ENCODE measurements around the gene GREB1.

DNA sequence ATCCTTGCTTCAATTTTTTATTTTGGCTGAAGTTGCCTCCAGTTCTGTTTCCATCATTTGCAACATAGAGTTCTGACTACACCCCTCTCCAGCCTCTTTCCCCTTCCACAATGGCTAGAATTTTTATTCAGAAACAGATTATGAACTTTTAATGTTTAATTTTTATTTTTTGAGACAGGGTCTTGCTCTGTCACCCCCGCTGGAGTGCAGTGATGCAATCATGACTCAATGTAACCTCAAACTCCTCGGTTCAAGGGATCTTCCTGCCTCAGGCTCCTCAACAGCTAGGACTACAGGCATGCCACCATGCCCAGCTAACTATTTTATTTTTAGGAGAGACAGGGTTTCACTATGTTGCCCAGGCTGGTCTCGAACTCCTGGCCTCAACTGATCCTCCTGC lies 133.3 kb downstream of the GREB1 start:
- TF ChIP-seq, protein P1, sequence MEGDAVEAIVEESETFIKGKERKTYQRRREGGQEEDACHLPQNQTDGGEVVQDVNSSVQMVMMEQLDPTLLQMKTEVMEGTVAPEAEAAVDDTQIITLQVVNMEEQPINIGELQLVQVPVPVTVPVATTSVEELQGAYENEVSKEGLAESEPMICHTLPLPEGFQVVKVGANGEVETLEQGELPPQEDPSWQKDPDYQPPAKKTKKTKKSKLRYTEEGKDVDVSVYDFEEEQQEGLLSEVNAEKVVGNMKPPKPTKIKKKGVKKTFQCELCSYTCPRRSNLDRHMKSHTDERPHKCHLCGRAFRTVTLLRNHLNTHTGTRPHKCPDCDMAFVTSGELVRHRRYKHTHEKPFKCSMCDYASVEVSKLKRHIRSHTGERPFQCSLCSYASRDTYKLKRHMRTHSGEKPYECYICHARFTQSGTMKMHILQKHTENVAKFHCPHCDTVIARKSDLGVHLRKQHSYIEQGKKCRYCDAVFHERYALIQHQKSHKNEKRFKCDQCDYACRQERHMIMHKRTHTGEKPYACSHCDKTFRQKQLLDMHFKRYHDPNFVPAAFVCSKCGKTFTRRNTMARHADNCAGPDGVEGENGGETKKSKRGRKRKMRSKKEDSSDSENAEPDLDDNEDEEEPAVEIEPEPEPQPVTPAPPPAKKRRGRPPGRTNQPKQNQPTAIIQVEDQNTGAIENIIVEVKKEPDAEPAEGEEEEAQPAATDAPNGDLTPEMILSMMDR (IDR thresholded peaks at IDR 0.05), result no peak
- TF ChIP-seq POLR2A (IDR thresholded peaks at IDR 0.05), result no peak
